Measurements from ENCODE around the gene CCSAP. TPM values are rescaled to one million over a fixed set of nuclear protein-coding genes. Genes with fewer than 3 reads are reported as not detected.
"Not testable (repeated sequence)": the region's sequence is repeated elsewhere in the genome, so short reads cannot be mapped to it uniquely, and the experiment has no call there.

Gene CCSAP
- total RNA-seq, 2 donors from 2014 or later = 2.6 to 3.7 TPM

DNA sequence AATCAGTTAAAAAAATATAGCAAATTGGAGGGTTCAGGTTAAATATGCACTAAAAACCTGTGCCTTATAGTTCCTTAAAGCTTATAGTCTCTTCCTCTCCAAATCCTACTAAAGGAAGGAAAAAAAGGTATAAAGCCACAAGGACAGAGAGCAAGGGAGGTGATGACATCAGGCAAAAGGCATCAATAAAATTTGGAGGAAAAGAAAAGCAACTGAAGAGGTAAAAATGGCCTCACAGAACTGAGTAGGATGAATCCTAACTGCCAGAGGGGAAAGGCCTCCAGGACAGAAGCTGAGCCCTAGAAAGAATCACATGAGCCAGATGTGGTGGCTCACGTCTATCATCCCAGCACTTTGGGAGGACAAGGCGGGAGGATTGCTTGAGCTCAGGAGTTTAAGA, 8.1 kb downstream of the CCSAP start:
- no peak for DNase-seq
- intact Hi-C loops (cut with DNase I) = no loop called here
- no peak for ATAC-seq

DNA sequence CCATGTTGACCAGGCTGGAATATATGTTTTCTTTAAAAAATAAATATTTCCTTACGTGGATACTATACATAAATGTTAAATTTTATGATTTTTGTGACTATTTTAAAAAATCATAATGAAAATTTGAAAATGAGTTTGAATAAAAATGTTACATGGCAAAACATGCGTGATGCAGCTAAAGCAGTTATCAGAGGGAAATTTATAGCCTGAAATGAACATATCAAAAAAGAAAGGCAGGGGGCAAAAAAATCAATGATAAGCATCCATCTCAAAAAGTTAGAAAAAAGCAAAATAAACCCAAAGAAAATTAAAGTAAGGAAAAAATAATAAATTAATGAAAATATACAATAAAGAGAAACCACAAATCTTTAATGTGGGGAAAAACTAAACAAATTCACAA, 8.6 kb downstream of the CCSAP start:
- no peak for ATAC-seq
- intact Hi-C loops (cut with DNase I) = no loop called here
- no peak for DNase-seq

DNA sequence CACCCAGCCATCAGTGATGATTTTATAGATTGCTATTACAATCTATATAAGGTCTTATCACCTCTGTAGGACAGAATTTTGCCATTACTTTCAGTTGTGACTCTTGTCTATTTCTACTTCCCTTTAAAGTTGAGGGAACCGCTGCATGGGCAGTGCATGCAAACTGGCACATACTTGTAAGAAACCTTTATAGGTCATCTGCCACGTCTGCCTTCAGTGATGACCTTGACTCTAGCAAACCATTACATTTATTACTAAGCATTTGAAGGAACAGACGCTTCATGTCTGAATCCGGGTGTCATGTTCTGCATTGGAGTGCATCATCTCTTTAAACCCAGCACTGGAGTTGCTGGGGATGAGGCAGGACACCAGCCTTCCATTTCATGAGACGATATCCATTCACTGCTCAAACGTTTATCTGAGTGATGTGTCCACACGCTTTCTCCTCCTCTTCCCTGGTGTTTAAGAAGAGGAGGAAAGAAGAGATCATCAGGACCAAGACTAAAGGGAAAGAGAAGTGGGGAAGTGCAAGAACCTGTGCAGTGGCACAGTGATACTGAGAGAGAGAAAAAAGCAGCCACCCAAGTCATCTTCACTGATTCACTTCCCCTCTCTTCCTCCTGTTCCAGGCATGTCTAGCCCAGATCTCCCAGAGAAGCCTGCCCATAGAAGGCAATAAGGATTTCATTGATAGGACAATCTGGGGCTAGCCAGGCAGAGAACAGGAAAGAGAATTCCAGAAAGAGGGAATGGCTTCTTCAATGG, 14.1 kb downstream of the CCSAP start:
- intact Hi-C loops (cut with DNase I) = no loop called here
- DNase-seq (no peak), ATAC-seq (no peak)

DNA sequence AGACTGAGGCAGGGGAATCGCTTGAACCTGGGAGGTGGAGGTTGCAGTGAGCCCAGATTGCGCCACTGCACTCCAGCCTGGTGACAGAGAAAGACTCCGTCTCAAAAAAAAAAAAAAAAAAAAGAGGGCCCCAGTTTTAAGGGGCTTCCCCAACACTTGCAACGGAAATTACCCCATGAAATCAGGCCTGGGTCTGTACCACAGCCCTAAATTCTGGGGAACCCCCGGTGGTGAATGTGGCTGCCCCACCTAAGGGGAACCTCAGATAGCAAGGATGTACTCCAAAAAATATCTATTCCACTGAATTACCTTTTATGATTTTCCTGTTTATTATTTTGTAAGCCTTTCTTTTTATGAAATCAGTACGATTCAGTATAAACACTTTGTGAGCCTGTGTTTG, 15.1 kb downstream of the CCSAP start:
- intact Hi-C loops (cut with DNase I); DNase-seq; ATAC-seq: not testable (repeated sequence)

DNA sequence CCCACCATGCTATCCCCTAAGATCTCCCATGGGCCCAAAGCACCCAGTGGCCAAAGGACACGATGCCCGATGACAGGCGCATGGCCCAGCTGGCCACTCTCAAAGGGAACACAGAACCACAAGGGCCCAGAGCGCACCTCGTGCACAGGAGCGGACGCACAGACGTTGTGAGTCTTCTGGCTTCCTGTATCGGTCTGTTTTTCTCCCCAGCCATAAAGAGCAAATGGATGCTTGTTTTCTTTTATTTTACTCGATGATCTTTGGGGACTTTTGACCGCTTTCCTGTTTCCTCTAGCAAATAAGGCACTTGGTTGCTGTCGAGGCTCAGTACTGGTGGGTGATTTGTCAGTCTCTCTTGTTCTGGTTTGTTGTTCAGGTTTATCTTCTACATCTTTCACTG, 16.2 kb downstream of the CCSAP start:
- DNase-seq (no peak), ATAC-seq (no peak)
- intact Hi-C loops (cut with DNase I) = no loop called here

DNA sequence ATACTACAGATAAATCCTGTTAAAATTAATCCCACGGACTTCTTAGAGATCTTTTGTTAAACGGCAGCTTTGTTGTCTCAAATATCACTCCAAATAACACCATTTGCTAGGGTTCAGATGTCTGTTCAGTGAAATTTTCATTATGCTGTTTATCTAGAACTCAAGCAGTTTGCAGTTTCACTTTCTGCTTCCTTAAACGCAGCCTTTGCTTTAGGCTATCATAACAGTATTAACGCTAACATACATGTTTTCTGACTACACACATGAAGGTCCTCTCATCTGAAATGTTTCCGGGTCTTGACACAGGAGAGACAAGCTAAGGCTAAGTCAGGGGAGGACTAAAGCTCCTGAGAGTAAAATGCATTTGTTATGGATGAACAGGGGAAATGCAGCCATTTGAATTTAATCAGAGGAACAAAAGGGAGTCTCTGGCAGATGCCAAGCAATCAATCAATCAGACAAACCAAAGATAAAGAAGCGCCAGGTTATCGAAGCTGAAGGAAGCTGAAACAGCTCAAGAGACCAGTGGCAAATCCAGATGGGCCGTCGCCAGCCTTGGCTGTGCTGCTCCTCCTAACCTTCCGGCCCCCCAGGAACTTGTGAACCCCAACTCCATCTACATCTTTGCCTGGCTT, 16.9 kb downstream of the CCSAP start:
- no peak for ATAC-seq
- DNase-seq = no peak

DNA sequence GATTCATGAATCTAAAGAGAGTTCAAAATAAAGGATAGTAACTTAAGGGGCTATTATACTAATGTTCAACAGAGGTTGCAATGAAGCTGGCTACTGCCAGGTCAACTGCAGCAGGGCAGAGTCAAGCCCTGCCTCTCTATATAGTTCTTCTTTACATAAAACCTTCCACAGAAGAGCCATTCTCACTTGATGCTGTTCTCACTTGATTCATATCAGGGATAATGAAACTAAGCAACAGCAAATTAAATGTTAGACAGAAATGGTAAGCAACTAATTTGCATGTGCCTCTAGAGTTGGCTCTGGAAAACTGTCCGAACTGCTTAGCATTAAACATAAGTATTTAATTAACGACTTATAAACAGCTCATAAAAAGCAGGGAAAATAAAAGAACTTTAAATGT, 17.4 kb downstream of the CCSAP start:
- intact Hi-C loops (cut with DNase I) = no loop called here
- no peak for DNase-seq
- no peak for ATAC-seq

More for the DNA sequence above, 16.9 kb downstream of the CCSAP start:
- intact Hi-C loops (cut with DNase I) = no loop called here

DNA sequence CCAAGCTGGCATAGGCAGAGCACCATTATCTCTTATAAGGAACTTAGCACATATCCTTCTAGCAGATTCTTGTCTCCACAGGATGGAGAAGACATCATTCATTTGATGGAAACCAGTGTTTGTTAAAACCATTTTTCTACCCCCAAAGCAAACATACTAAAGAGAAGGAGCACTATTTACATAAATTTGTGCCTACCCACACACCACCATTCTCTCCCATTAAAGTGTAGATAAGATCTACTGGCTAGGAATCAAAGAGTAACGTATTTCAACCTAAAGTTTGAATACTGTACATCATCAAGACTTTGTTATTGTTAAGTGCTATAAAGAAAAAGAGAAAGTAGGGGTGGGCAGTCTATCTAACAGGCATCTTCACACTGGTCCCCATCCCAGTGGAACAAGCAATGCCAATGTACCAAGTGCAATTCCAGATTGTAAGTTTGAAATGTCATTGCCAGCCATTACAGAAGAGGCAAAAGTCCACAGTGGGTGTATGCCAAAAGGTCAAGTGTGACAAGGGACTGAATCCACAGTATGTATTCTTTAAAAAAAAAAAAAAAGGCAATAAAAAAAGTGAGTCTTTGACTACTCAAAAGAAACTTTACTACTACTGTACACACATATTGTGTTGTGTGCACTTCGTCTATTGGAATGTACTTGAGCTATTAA, 18.8 kb downstream of the CCSAP start:
- intact Hi-C loops (cut with DNase I) = no loop called here
- ATAC-seq (no peak), DNase-seq (no peak)

DNA sequence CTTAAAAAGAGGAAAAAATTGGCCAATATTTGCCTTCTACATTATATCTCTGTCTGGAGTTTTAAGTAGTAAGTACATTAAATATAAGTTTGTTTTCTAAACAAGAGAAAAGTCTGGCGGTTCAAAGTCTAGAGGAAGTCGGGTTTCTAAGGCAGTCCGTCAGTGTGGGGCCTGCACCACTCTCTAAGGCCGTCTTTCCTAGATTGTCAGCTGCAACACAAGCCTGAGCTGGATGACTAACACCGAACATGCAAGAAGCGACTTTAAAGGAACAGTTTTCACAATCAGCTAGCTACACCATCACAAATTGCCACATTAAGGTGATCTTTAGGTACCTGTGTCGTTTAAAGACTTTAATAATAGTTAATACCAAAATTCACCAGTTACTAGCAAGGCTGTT, 19.6 kb downstream of the CCSAP start:
- DNase-seq = no peak
- intact Hi-C loops (cut with DNase I) = no loop called here
- no peak for ATAC-seq

DNA sequence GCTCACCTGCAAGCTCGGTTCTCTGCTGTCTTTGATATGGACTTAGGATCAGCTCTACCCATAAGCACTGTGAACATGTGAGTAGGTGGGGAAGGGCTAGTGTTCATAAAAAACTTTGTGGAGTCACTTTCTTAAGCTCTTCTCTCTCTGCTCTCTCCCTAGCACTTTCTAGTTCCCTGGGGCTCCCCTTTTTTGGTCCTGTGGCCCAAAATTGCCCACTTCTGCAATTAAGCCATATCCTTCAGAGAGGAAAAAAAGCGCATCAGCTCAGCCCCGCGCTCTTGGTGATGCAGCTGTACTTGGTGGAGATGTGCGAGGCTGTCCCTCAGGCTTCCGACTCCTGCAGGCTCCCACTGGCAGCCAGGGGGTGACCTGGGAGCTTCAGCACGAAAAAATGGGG, 23.4 kb downstream of the CCSAP start:
- intact Hi-C loops (cut with DNase I) = no loop called here
- DNase-seq (no peak), ATAC-seq (no peak)

DNA sequence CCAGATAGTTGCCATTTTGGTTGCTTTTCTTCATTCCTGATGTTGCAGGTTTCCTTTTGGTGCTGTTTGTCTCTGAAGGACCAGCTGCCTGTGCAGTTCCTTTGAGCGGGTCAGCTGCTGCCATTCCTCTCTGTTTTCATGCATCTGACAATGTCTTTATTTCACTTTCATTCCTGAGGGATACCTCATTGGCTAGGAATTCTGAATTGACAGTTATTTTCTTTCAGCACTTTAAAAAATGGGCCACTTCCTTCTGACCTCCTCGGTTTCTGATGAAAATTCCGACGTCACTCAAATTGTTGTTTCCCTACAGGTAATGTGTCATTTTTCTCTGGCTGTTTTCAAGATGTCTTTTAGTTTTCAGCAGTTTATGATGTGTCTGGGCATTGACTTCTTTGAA, 24.8 kb downstream of the CCSAP start:
- DNase-seq = no peak
- ATAC-seq = no peak
- intact Hi-C loops (cut with DNase I) = no loop called here

DNA sequence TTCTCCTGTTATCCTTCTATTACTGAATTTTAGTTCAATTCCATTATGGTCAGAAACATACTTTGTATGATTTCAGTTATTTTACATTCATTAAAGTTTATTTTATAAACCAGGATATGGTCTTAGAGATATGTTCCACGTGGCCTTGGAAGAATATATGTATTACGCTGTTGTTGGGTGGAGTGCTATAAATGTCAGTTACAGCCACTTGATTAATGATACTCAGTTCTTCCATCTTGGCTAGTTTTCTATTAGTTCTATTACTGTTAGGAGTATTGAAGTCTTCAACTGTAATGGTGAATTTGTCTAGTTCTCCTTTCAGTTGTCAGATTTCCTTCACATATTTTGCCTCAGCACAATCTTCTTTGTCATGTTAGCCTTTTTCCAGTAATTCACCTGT, 26.7 kb downstream of the CCSAP start:
- ATAC-seq (no peak), DNase-seq (no peak)
- intact Hi-C loops (cut with DNase I) = no loop called here

DNA sequence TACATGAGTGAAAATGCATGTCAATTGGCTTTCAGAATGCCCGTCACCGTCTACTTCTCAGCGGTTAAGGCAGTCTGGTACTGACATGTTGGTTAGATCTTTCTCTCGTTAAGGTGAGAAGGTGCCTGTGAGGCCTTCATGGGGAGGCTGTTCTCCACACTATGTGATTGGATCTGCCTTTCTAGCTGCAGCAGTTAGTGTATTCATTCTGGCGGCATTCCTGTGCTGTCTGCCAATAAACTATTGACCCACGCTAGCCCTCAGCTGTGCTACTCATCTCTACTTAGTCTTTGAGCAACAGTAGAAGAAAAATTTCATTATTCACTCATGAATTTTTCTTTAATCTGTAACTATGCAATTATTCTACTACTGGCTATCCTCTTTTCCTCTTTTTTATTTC, 32.0 kb downstream of the CCSAP start:
- ATAC-seq (peak; percentile 62 to 85), DNase-seq (no peak)
- intact Hi-C loops (cut with DNase I) = no loop called here

DNA sequence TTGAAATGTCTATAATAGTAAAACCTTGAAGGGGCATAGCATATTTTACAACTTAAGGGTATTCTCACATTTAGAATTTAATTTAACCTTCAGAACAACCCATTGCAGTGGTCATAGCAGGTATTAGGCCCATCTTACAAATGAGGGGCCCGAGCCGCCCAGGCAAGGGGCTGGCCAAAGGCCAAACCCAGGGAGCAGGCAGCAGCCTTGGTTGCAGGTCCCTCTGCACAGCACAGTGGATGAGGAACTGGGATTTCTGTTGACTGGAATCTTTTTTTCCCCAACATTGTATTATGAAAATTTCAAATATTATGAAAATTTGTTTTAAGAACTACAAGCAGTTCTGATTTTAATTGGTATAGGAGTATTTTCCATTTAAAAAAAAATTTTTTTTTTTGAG, 33.2 kb downstream of the CCSAP start:
- peak in 1 of 2 donors; percentile 58 for ATAC-seq
- no peak for DNase-seq
- intact Hi-C loops (cut with DNase I) = no loop called here

DNA sequence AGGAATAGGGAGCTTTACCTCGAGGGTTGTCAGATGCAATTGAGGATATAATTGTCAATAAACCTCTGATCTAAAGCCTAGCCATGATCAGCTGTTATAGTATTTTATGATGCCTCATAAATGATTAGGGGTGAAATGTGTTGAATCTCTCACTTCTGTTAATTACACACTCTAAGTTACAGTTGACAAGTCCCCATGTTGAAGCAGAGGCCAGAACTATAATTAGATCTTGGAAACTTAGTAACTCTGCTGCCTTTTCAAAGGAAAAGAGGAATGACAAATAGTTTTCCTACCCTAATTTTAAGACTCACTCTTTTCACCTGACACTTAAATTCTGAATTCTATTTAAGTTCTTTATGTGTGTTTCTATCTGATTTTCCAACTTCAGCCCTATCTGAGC, 33.8 kb downstream of the CCSAP start:
- intact Hi-C loops (cut with DNase I) = no loop called here
- DNase-seq (no peak), ATAC-seq (no peak)

DNA sequence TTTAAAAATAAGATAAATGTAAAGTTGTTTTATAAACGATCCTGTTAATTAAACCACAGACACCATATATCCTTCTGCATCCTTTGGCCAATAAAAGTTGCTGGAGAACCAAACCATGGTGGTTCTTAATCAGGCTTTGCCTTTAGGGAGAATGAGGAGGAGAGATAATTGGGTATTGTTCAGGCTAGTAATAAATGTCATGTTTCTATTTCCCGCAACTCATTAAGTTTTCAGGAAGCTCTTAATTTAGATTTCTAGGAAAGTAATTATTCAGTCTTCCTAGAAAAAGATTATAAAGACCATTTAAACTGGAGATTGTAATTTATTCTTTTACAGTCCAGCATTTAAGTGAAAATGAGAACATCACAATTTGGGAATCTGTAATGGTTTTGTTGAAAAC, 37.5 kb downstream of the CCSAP start:
- intact Hi-C loops (cut with DNase I) = no loop called here
- ATAC-seq (no peak), DNase-seq (no peak)

DNA sequence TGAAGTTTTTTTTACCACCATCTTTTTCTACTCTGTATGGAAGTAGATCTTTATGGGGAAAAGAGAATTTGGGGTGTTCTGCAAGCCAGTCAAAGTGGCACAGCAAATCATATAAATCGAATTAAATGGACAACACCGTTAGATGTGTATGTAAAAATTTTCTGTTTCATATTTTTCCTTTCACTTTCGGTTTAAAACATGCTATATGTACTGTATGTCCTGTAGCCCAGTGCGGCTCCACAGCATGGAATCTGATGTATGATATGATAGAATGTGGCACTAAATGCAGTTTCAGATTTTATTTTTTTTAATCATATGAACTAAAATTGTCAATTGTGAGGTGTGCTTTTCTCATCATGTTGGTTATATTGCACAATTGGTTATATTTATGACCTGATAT, 39.0 kb downstream of the CCSAP start:
- no peak for ATAC-seq
- intact Hi-C loops (cut with DNase I) = no loop called here
- DNase-seq = no peak

DNA sequence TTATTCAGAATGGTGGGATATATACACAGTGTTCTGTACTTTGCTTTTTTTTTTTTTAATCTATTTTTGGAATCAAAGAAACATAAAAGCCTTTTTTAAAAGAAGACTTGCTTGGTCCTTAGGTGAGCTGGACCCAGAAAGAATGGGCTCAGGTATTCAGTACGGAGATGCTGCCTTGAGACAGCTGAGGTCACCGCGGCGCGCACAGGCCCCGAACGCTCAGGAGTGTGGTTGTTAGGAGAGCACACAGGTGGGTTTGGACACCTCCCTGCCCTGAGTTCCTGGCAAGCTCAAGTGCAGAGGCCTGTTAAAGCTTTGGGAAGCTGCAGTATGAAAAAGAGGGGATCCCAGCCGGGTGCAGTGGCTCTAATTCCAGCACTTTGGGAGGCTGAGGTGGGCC, 40.1 kb downstream of the CCSAP start:
- intact Hi-C loops (cut with DNase I) = no loop called here
- DNase-seq = no peak
- no peak for ATAC-seq

DNA sequence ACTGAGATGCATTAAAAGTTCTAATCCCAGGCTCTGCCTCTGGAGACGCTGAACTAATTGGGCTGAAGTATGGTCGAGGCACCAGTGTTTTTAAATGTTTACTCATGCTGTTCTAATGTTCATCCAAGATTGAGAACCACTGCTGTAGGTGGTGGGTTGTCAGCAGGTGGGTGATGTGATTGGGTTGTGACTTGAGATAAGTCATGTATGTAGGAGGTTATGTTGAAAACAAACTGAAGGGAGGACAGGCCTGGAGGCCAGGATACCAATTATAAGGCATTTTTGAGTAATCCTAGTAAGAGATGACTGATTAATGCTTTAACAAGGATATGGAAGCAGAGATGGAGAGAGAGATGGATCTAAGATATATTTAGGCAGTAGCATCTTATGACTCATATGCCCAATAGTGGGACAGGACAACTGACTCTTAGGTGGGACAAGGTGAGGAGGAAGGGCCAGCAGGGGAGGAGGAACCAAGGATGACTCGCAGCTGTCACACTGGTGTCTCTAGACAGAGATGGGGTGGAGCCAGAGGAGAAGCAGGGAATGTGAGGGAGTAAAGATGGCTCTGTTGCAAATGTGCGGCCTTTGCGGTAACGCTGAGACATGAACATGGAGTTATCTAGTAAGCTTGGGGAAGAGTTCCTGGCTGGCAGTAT, 42.6 kb downstream of the CCSAP start:
- ATAC-seq (peak in 1 of 2 donors; percentile 52), DNase-seq (no peak)
- intact Hi-C loops (cut with DNase I) = no loop called here

DNA sequence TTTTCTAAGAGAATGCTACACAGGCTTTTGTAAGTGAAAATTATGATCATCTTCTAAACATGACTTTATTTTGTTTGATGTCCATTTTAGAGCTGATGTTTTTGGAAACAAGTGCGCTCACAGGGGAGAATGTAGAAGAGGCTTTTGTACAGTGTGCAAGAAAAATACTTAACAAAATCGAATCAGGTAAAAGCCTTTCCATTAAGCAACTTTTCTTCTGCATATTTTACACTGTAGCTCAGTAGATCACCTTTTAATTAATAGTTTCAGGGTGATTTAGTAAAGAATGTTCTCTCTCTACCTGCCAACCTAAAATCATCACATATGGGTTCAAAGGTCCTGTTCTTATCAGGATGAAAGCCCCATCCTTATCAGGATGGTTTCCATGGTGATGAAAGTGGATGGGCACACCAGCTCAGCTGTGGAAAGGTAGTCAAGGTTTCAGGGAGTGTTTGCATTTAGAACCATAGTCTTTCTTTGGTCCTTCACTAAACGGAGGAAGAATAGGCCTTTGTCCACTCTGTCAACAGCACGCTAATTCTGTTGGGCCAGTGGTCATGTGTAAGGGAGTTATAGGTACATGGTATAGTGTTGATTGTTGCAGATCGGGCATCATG, 43.9 kb downstream of the CCSAP start:
- intact Hi-C loops (cut with DNase I) = no loop called here
- ATAC-seq (no peak), DNase-seq (no peak)
